ENCODE data around the gene B3GNT3. TPM values are rescaled to one million over a fixed set of nuclear protein-coding genes. Genes with fewer than 3 reads are reported as not detected.

The B3GNT3 gene
- total RNA-seq, 1 experiment from 2014 or later = 1.9 TPM

GRCh38 chr19:17812099-17812498, 17.2 kb downstream of the B3GNT3 start:
- POLR2A ChIA-PET = no interaction called here
- TF ChIP-seq JAZF1 (CRISPR knock-in tag; IDR thresholded peaks at IDR 0.05) = no peak
- no peak for TF ChIP-seq E2F4 (CRISPR knock-in tag; IDR thresholded peaks at IDR 0.05; ENCODE audit: borderline replicate concordance, low read depth)
- TF ChIP-seq TEAD1 (CRISPR knock-in tag; IDR thresholded peaks at IDR 0.05) = no peak
- TF ChIP-seq NFATC4 (CRISPR knock-in tag; IDR thresholded peaks at IDR 0.05) = no peak
- TF ChIP-seq NR2C2 (CRISPR knock-in tag; IDR thresholded peaks at IDR 0.05) = no peak
- Mint-ChIP-seq H3K27me3 (ENCODE audit: low read depth) (peaks cover 2% of the 10 kb centered on the region; the same call in 1 of the 2 replicates), H3K36me3 (no peaks in the 10 kb centered on the region), H3K27ac (no peak overlapping the region), H3K4me3 (no peak overlapping the region), H3K9me3 (no peaks in the 10 kb centered on the region), H3K4me1 (no peaks in the 10 kb centered on the region)
- no peak for ATAC-seq
- CTCF ChIA-PET = no interaction called here
- DNase-seq (ENCODE audit: low spot score) = no peak

GRCh38 chr19:17817668-17818363, 22.9 kb downstream of the B3GNT3 start:
- Mint-ChIP-seq H3K36me3 (no peaks in the 10 kb centered on the region), H3K27ac (no peak overlapping the region), H3K9me3 (no peaks in the 10 kb centered on the region), H3K4me3 (no peak overlapping the region), H3K4me1 (no peaks in the 10 kb centered on the region), H3K27me3 (ENCODE audit: low read depth) (peaks cover 2% of the 10 kb centered on the region; the same call in 1 of the 2 replicates)
- ATAC-seq (no peak), DNase-seq (ENCODE audit: low spot score) (no peak)
- ChIA-PET POLR2A (no interaction called here), CTCF (interaction anchor here (0.6 kb wide), 1 partner anchor 130 kb away, joined by 3 read pairs; no protein-coding TSS in a partner anchor)
- no peak for TF ChIP-seq SOX15 (CRISPR knock-in tag; IDR thresholded peaks at IDR 0.05)

DNA sequence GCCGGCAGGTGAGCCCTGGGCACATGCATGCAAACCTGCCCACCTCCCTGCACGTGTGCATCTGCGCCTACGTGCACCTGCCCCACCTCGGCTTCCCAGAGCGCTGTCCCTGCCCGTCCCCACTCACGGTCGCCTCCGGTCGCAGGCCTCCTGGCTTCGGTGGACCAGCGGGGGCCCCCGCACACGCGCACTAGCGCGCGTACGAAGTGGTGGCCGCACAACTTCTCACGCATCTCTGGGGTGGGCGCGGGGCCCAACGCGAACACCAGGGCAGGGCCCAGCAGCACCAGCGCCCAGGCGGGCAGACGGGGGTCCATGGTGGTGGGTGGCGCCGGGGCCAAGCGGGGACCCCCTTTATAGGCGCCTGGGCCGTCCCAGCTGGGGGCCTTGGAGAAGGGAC, 26.3 kb downstream of the B3GNT3 start, which contains the start of gene INSL3:
Gene INSL3, minus strand, starts transcription at position 330 of the 400 bp plus-strand sequence. Its CDS starts 13 bp downstream, at position 317.
- H3K36me3 Mint-ChIP-seq = no peaks in the 10 kb centered on the region
- ChIA-PET POLR2A (no interaction called here), CTCF (no interaction called here)
- no peak within 1 kb of the TSS for H3K27ac Mint-ChIP-seq
- no peak within 1 kb of the TSS for H3K4me3 Mint-ChIP-seq
- no peak for ATAC-seq
- H3K4me1 Mint-ChIP-seq = peaks cover 4% of the 10 kb centered on the region; the same call in 1 of the 2 replicates
- no peaks in the 10 kb centered on the region; the same call in 1 of the 2 replicates for H3K27me3 Mint-ChIP-seq (ENCODE audit: low read depth)
- DNase-seq (ENCODE audit: low spot score) = no peak
- no peaks in the 10 kb centered on the region for H3K9me3 Mint-ChIP-seq
- no peak for TF ChIP-seq KAT7 (CRISPR knock-in tag; IDR thresholded peaks at IDR 0.05; ENCODE audit: borderline replicate concordance)

- H3K4me3 Mint-ChIP-seq = no peak overlapping the region
- ATAC-seq (no peak), DNase-seq (ENCODE audit: low spot score) (no peak)
- no peaks in the 10 kb centered on the region for H3K36me3 Mint-ChIP-seq
- H3K9me3 Mint-ChIP-seq = no peaks in the 10 kb centered on the region
- H3K27ac Mint-ChIP-seq = no peak overlapping the region
- peaks cover 8% of the 10 kb centered on the region; the same call in 1 of the 2 replicates for H3K4me1 Mint-ChIP-seq
- H3K27me3 Mint-ChIP-seq (ENCODE audit: low read depth) = no peaks in the 10 kb centered on the region; the same call in 1 of the 2 replicates
- ChIA-PET POLR2A (no interaction called here), CTCF (no interaction called here)
- TF ChIP-seq, protein P1, sequence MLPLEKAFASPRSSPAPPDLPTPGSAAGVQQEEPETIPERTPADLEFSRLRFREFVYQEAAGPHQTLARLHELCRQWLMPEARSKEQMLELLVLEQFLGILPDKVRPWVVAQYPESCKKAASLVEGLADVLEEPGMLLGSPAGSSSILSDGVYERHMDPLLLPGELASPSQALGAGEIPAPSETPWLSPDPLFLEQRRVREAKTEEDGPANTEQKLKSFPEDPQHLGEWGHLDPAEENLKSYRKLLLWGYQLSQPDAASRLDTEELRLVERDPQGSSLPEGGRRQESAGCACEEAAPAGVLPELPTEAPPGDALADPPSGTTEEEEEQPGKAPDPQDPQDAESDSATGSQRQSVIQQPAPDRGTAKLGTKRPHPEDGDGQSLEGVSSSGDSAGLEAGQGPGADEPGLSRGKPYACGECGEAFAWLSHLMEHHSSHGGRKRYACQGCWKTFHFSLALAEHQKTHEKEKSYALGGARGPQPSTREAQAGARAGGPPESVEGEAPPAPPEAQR (CRISPR knock-in tag; IDR thresholded peaks at IDR 0.05) = no peak
Measured at GRCh38 chr19:17824339-17824738, 29.4 kb downstream of the B3GNT3 start.

DNA sequence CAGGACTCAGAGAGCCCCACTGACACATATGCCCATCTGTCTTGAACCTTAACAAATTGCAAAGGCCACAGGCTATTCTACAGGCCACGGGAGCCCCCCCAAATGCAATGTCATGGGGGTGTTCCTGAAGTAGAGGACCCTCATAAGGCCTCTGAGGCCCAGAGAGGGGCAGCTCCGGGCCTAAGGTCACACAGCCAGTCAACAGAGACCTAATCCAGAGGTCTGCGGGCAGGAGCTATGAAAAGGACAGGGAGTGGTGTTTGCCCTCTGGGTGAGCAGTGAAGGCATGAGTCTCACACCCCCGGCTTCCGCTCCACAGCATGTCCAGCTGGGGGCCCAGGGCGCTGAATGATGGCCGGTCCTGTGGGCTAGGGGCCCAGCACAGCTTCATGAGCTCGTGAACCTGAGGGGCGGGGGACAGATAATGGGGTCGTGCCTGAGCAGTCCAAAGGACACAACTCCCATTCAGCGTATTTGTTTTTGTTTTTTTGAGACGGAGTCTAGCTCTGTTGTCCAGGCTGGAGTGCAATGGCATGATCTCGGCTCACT, 31.6 kb downstream of the B3GNT3 start:
- no peak overlapping the region for H3K4me3 Mint-ChIP-seq
- H3K9me3 Mint-ChIP-seq = no peaks in the 10 kb centered on the region
- H3K27me3 Mint-ChIP-seq (ENCODE audit: low read depth) = peaks cover 5% of the 10 kb centered on the region
- peaks cover 15% of the 10 kb centered on the region for H3K4me1 Mint-ChIP-seq
- H3K36me3 Mint-ChIP-seq = no peaks in the 10 kb centered on the region
- H3K27ac Mint-ChIP-seq = no peak overlapping the region
- ChIA-PET CTCF (interaction anchor here (1.5 kb wide), 1 partner anchor 33 kb away, joined by 7 read pairs; the partner anchor contains the start of gene RPL18A), POLR2A (no interaction called here)
- no peak for ATAC-seq
- DNase-seq (ENCODE audit: low spot score) = no peak
- no peak for TF ChIP-seq TP53 (CRISPR knock-in tag; IDR thresholded peaks at IDR 0.05)
- no peak for TF ChIP-seq MYBL2 (CRISPR knock-in tag; IDR thresholded peaks at IDR 0.05)
- TF ChIP-seq, protein P2, sequence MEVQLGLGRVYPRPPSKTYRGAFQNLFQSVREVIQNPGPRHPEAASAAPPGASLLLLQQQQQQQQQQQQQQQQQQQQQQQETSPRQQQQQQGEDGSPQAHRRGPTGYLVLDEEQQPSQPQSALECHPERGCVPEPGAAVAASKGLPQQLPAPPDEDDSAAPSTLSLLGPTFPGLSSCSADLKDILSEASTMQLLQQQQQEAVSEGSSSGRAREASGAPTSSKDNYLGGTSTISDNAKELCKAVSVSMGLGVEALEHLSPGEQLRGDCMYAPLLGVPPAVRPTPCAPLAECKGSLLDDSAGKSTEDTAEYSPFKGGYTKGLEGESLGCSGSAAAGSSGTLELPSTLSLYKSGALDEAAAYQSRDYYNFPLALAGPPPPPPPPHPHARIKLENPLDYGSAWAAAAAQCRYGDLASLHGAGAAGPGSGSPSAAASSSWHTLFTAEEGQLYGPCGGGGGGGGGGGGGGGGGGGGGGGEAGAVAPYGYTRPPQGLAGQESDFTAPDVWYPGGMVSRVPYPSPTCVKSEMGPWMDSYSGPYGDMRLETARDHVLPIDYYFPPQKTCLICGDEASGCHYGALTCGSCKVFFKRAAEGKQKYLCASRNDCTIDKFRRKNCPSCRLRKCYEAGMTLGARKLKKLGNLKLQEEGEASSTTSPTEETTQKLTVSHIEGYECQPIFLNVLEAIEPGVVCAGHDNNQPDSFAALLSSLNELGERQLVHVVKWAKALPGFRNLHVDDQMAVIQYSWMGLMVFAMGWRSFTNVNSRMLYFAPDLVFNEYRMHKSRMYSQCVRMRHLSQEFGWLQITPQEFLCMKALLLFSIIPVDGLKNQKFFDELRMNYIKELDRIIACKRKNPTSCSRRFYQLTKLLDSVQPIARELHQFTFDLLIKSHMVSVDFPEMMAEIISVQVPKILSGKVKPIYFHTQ (CRISPR knock-in tag; IDR thresholded peaks at IDR 0.05) = no peak
- TF ChIP-seq FOXP1 (CRISPR knock-in tag; IDR thresholded peaks at IDR 0.05; ENCODE audit: borderline replicate concordance) = no peak
- TF ChIP-seq, protein P3, sequence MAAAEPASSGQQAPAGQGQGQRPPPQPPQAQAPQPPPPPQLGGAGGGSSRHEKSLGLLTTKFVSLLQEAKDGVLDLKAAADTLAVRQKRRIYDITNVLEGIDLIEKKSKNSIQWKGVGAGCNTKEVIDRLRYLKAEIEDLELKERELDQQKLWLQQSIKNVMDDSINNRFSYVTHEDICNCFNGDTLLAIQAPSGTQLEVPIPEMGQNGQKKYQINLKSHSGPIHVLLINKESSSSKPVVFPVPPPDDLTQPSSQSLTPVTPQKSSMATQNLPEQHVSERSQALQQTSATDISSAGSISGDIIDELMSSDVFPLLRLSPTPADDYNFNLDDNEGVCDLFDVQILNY (CRISPR knock-in tag; IDR thresholded peaks at IDR 0.05) = no peak
- TF ChIP-seq SMAD3 (CRISPR knock-in tag; IDR thresholded peaks at IDR 0.05; ENCODE audit: borderline replicate concordance) = no peak
- TF ChIP-seq CREB1 (CRISPR knock-in tag; IDR thresholded peaks at IDR 0.05) = no peak

Measured in WTC11 (cell line).